Hematopoietic multipotent progenitor cell treated with erythropoietin and hydrocortisone succinate and interleukin-3 and kit ligand, for 6 days (in vitro differentiated cells): ENCODE measurements around the gene PTCD3.
A peak's percentile ranks its signal among the peaks of the same experiment; 100 is the strongest.

Source experiments
- DNase-seq: peaks from one replicate; pipeline ENCODE4 v3.0.0-alpha.2; 2015

PTCD3 gene

DNA sequence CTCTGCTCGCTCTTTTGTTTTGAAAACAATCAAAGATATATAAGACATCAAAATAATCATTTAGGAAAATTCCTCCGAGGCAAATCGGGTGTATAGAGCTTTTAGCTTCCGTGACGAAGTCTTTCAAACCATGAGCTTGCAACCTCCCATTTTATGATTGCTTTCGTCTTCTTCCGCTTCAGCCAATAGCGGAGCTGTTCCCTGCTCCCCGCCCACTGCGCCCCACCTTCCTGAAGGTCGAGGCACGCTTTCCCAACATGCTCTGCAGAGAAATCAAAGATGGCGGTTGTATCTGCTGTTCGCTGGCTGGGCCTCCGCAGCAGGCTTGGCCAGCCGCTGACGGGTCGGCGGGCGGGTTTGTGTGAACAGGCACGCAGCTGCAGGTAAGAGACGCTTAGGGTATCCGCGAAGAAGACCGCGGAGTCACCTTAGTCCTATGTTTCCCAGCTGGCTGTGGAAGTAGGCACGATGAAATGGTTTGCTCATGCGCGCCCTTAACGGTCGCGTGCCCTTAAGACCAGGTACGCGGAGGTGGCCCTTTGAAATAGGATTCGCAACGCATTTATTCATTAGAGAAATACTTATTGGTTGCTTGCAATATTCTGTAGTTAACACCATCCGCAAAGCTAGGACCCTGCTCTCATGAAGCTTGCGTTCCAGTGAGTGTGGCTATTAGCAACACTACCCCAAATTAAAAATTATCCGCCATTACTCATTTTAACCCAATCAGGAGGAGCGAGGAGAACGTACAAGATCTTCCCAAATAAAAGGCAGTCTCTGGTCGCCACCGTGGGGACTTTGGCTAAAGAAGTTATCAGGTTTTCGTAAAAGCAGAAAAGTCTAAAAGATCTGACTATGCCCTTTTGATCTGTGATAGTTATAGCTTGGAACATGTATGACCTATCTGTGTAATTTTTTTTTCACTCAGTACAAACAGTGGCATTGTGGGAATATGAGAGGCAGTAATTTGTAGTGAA is at the start of gene PTCD3:
Gene PTCD3 (plus strand): TSS at position 267 of the 977 bp plus-strand sequence. CDS start 13 bp downstream, at position 280.
- peak; percentile 99 for DNase-seq

DNA sequence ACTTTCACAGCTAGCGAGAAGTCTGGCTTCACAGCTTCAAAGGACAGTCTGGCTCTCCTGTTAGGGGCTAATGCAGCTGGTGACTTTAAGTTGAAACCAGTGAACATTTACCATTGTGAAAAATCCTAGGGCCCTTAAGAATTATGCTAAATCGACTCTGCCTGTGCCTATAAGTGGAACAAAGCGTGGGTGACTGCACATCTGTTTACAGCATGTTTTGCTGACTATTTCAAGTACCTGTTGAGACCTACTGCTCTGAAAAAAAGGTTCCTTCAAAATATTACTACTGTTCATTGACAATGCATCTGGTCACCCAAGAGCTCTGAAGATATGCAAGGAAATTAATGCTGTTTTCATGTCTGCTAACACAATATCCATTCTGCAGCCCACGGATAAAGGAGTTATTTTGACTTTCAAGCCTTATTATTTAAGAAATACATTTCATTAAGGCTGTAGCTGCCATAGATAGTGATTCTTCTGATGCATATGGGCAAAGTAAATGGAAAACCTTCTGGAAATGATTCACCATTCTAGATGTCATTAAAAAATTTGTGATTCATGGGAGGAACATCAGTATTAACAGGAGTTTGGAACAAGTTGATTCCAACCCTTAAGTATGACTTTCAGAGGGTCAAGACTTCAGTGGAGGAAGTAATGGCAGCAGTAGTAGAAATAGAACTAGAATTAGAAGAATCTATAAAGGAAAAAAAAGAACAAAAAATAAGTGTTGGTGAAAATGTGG is 49.3 kb upstream of the PTCD3 start:
- DNase-seq, result no peak

DNA sequence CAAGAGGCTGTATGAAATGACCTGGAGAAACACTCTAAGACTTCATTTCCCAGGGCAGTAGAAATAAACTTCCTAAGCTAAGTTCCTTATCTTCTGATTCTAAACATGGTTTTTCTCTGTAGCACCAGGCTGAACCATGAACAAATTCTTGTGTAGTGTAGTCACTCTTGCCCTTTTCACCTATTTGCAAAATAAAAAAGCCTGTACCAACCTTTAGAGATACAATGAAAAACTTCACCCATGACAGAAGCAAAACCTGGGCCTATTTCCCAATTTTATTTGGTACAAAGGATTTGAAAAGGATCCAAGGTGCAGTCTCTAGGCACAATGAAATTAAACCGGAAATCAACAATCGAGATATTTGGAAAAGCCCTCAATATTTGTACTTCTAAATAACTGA is 44.0 kb upstream of the PTCD3 start:
- no peak for DNase-seq

DNA sequence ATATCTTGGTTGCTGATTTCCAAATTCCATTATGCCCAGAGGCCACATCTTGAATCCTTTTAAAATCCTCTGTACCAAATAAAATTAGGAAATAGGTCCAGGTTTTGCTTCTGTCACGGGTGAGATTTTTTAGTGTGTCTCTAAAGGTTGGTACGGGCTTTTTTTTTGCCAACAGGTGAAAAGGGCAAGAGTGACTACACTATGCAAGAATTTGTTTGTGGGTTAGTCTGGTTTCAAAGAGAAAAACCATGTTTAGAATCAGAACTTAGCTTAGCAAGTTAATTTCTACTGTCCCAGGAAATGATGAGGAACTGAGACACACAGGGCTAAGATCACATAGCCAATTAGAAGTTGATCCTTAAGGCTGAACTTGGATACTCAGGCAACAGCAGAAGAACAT is 42.0 kb upstream of the PTCD3 start:
- no peak for DNase-seq

DNA sequence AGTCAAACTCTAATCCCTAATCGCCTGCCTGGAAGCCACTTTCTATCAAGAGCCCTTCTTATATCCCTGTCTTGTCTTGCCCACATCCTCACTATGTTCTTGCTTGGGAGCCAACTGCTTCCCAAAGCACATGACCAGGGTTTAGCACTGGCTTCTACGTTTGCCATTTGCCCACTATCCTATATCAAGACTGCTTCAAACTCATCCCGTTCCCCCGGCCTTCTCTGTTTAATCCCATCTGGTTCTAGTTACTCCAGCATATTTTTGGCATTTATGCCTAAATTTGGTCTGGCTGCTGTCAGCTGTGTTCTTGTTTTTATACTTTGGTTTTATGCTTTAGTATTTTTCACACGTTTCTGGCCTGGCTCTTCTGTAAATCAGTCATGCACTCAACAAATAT is 40.5 kb upstream of the PTCD3 start:
- no peak for DNase-seq

DNA sequence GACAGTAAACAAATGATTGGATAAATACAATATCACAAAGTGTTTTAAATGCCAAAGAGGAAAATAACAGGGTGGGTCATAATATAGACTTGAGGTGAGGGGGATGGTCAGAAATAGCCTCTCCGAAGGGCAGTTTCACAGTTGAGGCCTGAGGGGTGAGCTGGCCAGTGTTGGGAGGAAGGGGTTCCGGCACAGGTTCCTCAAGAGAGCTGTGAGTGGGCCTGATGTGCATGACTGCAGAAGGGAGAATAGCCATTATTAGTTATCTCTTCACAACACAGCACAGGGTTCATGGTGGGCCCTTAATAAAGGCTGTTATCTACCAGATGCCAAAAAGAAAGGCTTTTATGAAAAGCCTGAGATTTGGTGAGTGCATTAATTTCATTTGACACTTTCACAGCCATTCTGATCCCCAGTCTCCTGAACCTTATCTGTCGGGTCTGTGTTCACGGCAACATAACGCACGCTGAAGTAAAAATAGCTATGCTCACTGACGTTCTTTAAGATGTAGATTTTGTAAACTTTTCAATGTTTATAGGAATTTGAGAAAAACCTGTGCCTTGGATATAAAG is 39.9 kb upstream of the PTCD3 start:
- peak; percentile 10 for DNase-seq

DNA sequence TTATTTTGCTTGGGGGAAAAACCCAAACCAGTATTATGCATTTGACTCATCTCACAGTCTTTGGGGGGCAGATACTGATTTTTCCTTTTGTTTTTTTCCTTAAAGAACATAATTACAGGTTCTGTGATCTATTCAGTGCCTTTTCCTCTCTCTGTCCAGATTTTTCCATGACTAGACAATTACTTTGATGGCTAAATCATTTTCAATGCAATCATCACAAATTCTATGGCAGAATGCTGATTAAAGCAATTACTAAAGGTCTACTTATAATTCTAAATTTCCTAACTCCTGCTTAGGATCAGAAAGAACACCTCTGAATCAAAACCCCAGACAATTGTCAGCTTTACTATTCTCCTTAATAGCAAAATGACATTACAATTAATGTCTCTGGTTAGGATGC is 39.1 kb upstream of the PTCD3 start:
- DNase-seq, result no peak

DNA sequence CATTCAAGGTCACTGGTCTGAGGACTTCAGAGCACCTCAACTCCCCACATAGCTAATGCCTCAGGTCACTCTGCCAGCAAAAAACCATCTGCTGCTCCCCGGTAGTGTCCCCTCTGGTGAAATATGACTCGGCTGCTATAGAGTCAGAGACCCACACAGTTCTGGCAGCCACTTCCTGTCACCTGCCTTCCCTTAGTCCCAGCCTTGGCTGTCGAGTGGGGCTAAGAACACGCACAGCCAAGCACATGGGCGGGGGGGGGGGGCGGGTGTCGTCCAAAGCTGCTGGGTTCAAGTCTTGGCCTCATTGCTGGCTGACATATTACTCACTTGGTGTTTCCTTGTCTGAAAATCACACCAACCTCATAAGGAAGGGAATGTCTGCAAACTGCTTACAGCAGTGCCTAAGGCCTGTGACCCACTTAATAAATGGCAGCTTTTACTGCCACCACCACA is 37.9 kb upstream of the PTCD3 start:
- DNase-seq, result peak; percentile 11

DNA sequence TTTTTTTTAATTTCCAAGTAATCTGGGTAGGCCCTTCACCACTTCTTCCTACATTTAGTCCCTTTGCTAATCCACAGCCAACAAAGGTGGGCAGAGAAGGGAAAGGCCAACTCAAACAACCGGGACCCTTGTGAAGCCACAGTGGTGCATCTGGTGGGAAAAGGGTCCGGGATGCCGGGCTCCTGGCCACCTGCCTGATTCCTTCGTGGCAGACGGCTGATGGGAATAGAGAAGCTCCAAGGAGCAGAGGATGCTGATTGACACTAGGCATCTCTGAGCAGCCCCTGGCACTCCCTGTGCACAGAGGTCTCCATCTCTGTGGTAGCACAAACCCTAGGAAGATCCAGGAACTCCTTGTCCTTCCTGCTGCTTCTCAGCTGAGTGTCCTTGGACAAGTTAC is 37.4 kb upstream of the PTCD3 start:
- no peak for DNase-seq

DNA sequence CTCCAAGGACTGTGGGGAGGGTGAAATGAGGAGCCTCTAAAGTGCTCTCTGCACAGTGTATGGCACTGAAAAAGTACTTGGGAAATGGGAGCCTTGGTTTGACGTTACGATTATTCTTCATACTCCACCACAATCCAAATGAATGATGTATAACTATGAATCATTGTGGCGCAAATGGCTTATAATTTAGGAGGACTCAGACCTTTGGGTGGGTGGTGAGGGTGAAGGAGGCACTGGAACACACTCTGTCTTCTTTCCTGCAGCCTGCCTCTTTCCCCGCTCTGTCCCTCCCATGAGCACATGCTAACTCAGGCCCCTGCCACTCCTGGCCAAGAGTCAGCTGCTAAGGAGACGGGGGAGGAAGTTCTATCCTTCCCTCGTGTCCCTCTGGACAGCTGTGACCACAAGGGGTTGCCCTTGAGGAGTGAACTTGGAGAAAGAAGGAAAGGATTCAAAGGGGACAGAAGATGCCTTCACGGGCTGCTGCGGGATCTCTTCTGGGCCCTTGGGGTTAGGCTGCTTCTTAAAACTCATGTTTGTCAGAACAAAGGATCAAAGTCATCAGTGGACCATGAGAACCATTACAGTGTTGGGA is 36.8 kb upstream of the PTCD3 start:
- DNase-seq, result no peak

DNA sequence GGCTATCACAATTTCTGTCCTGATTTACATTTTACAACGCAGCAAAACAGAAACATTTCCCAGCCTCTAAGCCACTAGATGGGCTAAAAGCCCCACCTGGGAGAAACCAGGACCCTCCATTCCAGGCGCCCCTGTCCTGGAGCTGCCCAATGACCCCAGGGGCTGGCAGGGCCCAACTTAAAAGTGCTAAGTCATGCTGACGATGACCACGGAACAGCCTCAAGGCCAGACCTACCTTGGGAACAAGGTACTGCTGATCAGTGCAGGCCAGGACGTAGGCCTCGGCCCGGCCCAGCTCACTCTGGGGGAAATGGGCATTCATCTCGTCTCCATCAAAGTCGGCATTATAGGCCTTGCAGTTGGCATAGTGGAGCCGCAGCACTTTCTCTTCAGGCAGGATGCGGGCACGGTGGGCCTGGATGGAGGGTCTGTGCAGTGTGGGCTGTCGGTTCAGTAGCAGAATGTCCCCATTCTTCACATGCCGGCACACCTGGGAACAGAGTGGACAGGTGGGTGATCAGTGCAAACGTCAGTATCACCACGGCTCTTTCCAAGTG is 36.2 kb upstream of the PTCD3 start:
- DNase-seq, result no peak

DNA sequence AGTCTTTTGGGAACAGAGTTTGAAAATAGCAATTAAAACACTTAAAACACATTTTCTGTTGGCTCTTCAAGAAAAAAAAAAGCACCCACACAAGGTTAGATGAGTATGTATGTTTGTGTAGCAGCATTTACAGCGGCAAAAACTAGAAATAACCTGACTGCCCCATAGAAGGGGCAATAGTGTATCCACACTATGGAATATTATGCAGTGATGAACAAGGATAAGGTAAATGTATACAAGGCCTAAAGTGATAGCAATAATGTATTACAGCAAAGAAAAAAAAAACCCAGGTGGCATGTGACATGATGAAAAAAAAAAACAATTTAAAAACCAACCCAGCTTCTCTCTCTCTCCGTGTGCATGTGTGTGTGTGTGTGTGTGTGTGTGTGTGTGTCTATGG is 35.2 kb upstream of the PTCD3 start:
- no peak for DNase-seq

DNA sequence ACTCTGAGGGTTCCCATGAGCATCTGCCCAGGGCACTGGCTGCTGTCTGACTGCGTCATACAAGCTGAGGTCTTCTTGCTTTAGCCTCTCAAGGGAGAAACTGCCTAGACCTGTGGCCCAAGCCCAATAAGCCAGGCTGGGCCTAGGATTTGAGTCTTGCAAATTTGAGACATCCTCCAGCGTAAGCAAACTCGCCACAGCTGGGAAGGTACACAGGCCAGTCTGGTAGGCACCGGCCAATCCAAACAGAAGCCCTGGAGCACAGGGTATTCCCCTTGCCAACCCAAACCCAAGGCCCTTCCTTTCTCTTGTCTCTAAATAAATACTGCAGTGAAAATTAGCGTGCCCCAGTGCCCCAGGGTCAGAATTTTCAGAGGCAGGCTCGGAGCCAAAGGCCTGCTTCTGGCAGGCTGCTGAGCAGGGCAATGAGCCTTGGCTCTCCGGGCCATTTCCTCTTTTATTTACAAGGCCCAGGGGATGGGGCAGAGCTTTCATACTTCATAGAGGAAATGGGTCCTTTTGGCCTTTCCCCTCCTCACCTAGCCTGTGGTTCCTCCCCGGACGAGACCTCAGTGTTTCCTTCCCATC is 33.7 kb upstream of the PTCD3 start:
- DNase-seq, result peak; percentile 11

DNA sequence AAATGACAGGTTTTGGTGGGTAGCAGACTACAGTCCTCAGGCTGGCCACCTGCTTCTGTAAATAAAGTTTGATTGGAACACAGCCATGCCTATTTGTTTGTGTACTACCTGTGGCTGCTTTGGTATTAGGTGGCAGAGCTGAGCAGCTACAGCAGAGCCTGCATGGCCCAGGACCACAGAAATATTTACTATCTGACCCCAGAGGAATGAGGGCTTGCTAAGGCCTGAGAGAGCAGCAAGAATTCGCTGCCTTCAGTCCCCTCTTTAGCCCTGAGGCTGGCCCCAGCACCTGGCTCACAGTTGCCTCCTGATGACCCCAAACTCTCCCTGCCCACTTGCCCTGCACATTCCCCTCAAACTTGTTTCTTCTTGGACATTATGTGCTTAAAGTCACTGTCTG is 32.8 kb upstream of the PTCD3 start:
- DNase-seq, result no peak

DNA sequence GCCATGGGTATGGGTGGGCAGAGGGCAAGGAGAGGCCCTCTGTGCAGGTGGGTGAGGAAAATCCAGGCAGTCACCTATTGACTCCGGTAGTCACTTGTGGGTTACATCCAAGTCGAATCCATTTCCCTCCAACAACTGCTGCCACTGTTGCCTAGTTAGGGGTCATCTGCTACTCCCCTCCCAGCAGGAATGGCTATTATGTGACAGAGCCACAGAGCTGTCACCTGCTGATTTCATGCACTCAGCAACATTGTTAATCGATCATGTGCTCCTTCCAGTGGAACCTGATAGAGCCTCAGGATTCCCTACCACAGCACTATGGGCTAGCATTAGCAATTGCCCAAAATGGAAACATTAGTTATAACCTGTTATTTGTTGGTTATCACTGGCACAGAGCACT is 31.8 kb upstream of the PTCD3 start:
- no peak for DNase-seq

DNA sequence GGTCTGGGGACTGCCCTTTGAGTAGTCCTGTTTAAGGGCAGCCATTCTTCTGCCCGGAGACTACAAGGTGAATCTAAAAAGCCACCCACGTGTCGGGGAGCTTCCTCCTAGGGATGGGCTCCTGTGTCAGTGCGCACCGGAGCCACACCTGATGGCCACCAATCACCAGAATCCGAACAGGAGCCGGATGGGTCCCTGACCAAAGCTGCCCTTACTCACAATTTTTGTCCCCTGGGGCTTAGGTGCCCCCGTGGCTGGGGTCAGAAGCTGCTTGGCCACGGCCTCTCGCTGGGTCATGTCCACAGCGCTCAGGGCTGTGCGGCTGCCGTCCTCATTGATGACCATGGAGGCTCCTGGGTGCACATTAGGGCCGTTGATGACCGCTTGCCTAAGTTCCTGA is 31.2 kb upstream of the PTCD3 start:
- no peak for DNase-seq

DNA sequence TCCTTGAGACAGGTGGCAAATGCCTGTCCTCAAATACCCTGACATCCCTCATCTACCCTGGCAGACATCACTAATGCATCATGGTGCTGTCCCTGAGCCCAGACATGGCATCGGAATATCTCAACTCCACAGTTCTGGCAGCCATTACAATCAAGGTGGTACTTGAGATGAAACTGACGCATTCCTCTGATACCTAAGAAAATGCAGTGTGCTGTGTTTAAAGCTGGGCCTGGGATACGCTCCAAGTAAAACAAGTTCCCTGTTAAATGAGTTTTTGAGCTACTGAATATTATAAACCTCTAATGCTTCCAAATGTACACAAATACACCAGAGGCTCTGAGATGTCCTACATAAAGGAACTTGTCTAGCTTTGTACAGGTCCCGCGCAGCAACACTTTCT is 30.1 kb upstream of the PTCD3 start:
- no peak for DNase-seq

DNA sequence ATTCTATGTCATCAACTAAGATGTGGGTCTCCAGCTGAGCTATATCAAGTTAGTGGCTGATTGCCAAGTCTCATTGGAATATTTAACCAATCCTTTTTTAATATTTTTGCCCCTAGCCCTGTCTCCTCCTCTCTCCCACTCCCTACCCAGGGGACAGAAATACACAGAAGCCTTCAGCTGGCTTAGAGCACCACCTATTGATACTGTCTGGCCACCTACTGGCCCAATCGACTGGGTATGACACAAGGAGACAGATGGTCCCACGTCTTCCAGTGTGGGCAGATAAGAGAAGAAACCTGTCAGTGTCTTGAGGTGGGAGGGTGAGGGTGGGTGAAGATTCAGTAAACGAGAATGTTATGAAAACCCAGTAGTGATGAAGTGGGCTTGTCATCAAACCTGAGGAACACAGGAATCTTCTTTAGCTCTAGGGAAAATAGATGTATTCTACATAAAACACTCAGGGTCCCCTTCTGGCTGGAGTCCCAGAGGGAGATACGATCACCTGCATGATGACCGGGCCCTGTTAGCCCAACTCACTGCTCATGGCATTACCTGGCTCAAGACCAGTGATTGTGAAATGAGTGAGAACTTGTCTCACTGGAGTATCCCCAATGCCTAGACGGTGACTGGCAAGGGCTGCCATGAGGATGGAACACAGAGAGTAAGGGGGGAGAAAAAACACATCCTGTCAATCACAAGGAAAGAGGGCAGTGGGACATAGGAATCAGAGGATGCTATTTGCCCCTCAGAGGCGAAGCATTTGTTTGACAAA is 27.1 kb upstream of the PTCD3 start:
- DNase-seq, result peak; percentile 43

DNA sequence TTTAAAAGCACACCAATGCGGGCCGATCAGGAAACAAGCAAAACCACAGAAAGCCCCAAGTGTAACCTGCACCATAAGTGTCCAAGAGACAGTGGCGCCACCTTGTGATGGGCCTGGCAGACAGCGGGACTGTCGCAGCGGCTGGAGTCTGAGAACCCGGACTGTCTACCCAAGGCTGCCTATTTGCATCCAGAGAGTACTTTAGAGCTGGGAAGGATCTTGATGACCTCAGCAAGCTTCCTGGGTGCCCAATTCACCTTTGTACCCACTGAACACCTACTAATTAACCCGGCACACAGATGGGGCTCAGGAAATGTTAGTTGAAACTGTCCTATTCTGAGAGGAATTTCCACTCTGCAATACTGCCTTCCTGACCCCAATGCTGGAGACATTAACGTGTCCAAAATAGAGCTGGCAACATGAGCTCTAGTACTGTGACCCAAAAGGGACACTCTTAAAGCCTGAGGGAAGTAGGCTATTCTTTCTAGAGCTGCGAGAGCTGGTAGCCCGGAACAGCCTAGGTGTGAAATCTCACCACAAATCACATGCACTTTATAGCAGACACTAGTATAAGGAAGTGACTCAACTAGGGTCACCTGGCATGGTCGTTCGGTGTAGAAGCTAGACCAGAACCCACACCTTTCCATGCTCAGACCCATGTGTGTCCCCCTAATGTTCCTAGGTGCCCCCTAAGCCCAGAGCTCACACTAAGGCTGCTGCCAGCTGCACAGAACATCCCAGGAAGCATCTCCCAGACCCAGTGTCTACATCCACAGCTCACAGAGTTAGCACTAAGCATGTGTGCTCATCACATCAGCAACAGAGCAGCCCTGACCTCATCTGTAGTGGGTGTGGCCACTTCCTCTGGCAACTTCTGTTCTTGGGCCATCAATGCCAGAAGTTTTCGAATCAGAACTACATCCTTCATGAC is 25.8 kb upstream of the PTCD3 start:
- DNase-seq, result peak; percentile 88

DNA sequence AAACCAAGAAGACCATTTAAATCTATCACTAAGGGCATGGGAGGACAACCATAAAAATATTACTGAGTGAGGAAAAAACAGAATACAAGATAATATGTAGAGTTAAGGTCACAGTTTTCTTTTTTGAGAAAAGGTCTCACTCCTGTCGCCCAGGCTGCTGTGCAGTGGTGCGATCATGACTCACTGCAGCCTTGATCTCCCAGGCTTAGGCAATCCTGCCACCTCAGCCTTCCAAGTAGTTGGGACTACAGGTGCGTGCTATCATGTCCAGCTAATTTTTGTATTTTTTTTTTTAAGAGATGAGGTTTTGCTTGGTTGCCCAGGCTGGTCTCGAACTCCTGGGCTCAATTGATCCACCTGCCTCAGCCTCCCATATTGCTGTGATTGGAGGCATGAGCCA is 24.3 kb upstream of the PTCD3 start:
- no peak for DNase-seq

DNA sequence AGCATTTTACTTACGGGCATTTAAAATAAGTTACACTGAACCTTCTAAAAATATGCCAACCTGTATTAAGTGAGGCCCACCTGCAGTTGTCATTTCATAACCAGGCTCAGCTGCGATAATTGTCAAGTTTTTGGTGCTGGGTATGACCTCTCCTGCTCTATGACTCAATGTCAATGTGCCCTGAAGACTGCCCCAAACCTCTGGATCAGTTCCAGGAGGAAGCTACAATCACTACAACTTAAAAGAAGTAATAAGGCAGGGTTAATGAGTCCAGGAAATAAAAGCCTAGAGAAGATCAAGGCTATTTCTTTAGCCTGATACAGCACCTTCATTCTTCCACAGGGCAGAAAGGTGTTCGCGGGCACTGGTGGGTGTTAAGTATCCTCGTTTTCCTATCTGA is 23.3 kb upstream of the PTCD3 start:
- DNase-seq, result no peak
